Thyroid gland (tissue), 4 donors: ENCODE results near the gene PIN1. TPM values are rescaled to one million over a fixed set of nuclear protein-coding genes. Genes with fewer than 3 reads are reported as not detected.

Experiments used
- DNase-seq, 2 donors: peaks; one replicate each; pipeline ENCODE4 v3.0.0-alpha.2; 2019
- H3K27ac ChIP-seq, 3 donors: fragments of 200-600 bp; sonication (generic); 1 replicate in 2 of 3; 2 replicates in 1 of 3; pipeline ENCODE4 v1.5.1; 2016 to 2019; ENCODE audit warnings: mild to moderate bottlenecking in 1 of 3, moderate library complexity in 1 of 3
- H3K27me3 ChIP-seq: fragments of 200-600 bp; sonication (generic); one replicate; pipeline ENCODE4 v1.5.1; 2019
- H3K36me3 ChIP-seq, 2 donors: fragments of 200-600 bp; sonication (generic); one replicate each; pipeline ENCODE4 v1.5.1; 2016 to 2019
- H3K4me1 ChIP-seq, 2 donors: fragments of 200-600 bp; sonication (generic); one replicate each; pipeline ENCODE4 v1.5.1; 2017 to 2019
- H3K4me3 ChIP-seq, 3 donors: fragments of 200-600 bp; sonication (generic); replicated peaks in 1 of 3; 1 replicate in 2 of 3; 2 replicates in 1 of 3; pipeline ENCODE4 v1.5.1; 2016; ENCODE audit warnings: mild to moderate bottlenecking in 1 of 3
- H3K9me3 ChIP-seq: fragments of 200-600 bp; sonication (generic); one replicate; pipeline ENCODE4 v1.5.1; 2017
- CTCF ChIP-seq, 6 experiments: fragments of 200-600 bp in 3 of 6; fragments of 450-650 bp in 3 of 6; sonication (generic) in 3 of 6; IDR thresholded peaks; one replicate each; pipeline ENCODE4 v1.5.1; 2016 to 2019; ENCODE audit warnings: antibody characterized with exemption in 6 of 6, mild to moderate bottlenecking in 2 of 6, inconsistent platforms in 1 of 6, moderate library complexity in 1 of 6
- POLR2A ChIP-seq, 2 donors: fragments of 450-650 bp; IDR thresholded peaks; one replicate each; pipeline ENCODE4 v1.6.1; 2017; ENCODE audit warnings: antibody characterized with exemption in 2 of 2, mild to moderate bottlenecking in 2 of 2, moderate library complexity in 1 of 2
- WGBS, 2 donors: methylation state at CpG; one replicate each; pipeline ENCODE4 v1.1.5; 2017; 5-methylcytosine and 5-hydroxymethylcytosine counted together
- intact Hi-C: fragments of 100-400 bp; cut with DNase I; formaldehyde crosslinking; loops from one replicate; pipeline ENCODE4 v1.15.1; 2023
- total RNA-seq, 4 donors: library from RNA; depleted of rRNA; stranded (reverse); fragments of >200 nt; gene quantifications; one replicate each; pipeline ENCODE4 v1.2.3, GENCODE V29; 2016

Gene PIN1
- total RNA-seq, 4 donors from 2014 or later = 50.0 to 98.0 (median 72.3) TPM

DNA sequence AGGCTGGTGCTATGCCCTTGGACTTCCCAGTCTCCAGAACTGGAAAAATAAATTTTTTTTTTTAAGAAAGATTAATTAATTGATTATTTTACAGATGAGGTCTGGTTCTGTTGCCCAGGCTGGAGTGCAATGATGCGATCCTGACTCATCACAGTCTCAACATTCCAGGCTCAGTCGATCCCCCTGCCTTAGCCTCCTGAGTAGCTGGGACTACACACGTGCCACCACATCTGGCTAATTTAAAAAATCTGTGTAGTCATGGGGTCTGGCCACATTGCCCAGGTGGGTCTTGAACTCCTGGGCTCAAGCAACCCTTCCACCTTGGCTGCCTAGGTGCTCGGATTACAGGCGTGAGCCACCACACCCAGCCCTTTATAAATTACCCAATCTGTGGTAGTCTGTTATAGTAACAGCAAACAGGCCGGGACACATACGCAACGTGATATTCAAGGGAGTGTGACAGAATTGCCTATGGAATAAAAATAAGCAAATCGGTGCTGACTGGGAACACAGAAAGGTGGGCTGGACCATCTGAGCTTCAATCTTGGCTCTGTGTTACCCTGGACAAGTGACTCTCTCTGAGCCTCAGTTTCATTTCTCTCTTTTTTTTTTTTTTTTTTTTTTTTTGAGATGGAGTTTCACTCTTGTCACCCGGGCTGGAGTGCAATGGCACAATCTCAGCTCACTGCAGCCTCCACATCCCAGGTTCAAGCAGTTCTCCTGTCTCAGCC is 42.8 kb downstream of the PIN1 start:
- Histone ChIP-seq H3K4me3 (no peak overlapping the region), H3K27ac (no peak overlapping the region), H3K9me3 (no peaks in the 10 kb centered on the region), H3K36me3 (no peaks in the 10 kb centered on the region), H3K4me1 (no peaks in the 10 kb centered on the region), H3K27me3 (no peaks in the 10 kb centered on the region)
- WGBS, 2 donors = 92 to 94% methylated on average over 10 of the region's 10 CpGs
- DNase-seq = no peak
- intact Hi-C loops = no loop called here
- TF ChIP-seq POLR2A (IDR thresholded peaks at IDR 0.05) (no peak), CTCF (IDR thresholded peaks at IDR 0.05) (no peak)

DNA sequence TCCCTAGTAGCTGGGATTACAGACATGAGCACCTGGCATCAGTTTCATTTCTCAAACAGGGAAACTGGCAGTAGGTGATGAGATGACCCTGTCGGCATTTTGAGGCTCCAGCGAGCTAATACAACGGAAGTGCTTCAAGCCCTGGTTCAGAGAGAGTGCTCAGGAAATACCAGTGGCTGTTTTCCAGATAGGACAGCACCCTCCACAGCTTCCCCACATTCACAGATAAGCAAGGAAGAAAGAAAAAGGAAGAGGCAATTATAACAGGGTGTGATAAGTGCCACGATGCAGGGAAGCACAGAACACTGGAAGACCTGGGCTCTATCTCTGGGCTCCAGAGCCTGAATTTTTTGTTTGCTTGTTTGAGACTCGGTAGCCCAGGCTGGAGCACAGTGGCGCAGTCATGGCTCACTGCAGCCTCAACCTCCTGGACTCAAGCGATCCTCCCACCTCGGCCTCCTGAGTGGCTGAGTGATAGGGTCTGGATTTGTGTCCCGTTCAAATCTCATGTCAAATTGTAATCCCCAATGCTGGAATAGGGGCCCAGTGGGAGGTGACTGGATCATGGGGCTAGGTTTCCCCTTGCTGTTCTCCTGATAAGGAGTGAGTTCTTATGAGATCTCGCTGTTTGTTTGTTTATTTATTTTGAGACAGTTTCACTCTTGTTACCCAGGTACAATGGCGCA is 43.5 kb downstream of the PIN1 start:
- intact Hi-C loops = no loop called here
- Histone ChIP-seq H3K9me3 (no peaks in the 10 kb centered on the region), H3K27me3 (no peaks in the 10 kb centered on the region), H3K36me3 (no peaks in the 10 kb centered on the region), H3K27ac (no peak overlapping the region), H3K4me3 (no peak overlapping the region), H3K4me1 (no peaks in the 10 kb centered on the region)
- DNase-seq = no peak
- TF ChIP-seq CTCF (IDR thresholded peaks at IDR 0.05) (no peak), POLR2A (IDR thresholded peaks at IDR 0.05) (no peak)
- 84 to 86% methylated on average over 11 of the region's 11 CpGs for WGBS, 2 donors

GRCh38 chr19:9881720-9882119 is 46.6 kb downstream of the PIN1 start:
- no peaks in the 10 kb centered on the region for H3K9me3 ChIP-seq
- H3K36me3 ChIP-seq = no peaks in the 10 kb centered on the region
- intact Hi-C loops = no loop called here
- H3K4me1 ChIP-seq = no peaks in the 10 kb centered on the region
- 87 to 88% methylated on average over 9 of the region's 9 CpGs for WGBS, 2 donors
- H3K27ac ChIP-seq = no peak overlapping the region
- no peak for TF ChIP-seq POLR2A (IDR thresholded peaks at IDR 0.05)
- TF ChIP-seq CTCF (IDR thresholded peaks at IDR 0.05) = no peak
- H3K4me3 ChIP-seq = no peak overlapping the region
- DNase-seq = no peak
- no peaks in the 10 kb centered on the region for H3K27me3 ChIP-seq

DNA sequence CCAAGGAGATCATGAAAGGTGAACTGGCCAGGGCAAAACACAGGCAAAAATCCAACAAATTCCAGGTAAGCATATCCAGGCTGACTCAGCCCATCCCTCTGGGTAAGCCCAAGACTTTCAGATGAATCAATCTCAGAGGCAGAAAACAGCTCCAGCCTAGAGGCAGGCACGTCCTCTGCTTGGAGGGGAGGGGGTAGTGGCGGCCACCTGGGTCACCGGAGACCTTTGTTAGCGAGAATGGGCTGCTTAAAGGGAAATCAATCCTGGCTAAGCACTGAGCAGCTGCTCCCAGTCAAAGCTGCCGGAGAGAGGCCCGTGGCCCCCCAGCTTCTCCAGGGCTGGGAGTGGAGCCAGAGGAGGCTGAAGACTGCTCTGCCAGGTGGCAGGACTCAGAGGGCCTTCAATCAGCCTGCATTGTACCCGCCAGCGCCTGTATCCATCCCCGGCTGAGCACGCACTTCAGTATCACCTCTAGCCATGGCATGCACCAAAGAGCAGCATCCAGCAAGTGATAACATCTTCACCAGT is 48.2 kb downstream of the PIN1 start:
- TF ChIP-seq CTCF (IDR thresholded peaks at IDR 0.05) (no peak), POLR2A (IDR thresholded peaks at IDR 0.05) (no peak)
- Histone ChIP-seq H3K4me3 (no peak overlapping the region), H3K27me3 (no peaks in the 10 kb centered on the region), H3K4me1 (no peaks in the 10 kb centered on the region), H3K9me3 (no peaks in the 10 kb centered on the region), H3K27ac (no peak overlapping the region), H3K36me3 (no peaks in the 10 kb centered on the region)
- 50 to 57% methylated on average over 8 of the region's 10 CpGs for WGBS, 2 donors
- intact Hi-C loops = no loop called here
- no peak for DNase-seq

GRCh38 chr19:9883764-9884163 is 48.6 kb downstream of the PIN1 start:
- Histone ChIP-seq H3K27ac (no peak overlapping the region), H3K4me1 (no peaks in the 10 kb centered on the region), H3K36me3 (no peaks in the 10 kb centered on the region), H3K27me3 (no peaks in the 10 kb centered on the region), H3K9me3 (no peaks in the 10 kb centered on the region), H3K4me3 (no peak overlapping the region)
- intact Hi-C loops = no loop called here
- no peak for TF ChIP-seq CTCF (IDR thresholded peaks at IDR 0.05)
- no peak for TF ChIP-seq POLR2A (IDR thresholded peaks at IDR 0.05)
- no peak for DNase-seq
- WGBS, 2 donors = 69 to 88% methylated on average over 6 to 12 of the region's 12 CpGs
